Kidney (tissue), 14 donors: ENCODE results near the gene C22orf15. TPM values are rescaled to one million over a fixed set of nuclear protein-coding genes. Genes with fewer than 3 reads are reported as not detected.

Source experiments
- DNase-seq, 5 donors: peaks; one replicate each; pipeline ENCODE4 v3.0.0-alpha.2; 2013 to 2020
- FAIRE-seq: peaks from 2 replicates; lab custom pipeline; 2012; peaks lifted over from hg19 to GRCh38; lab: Jason Lieb, UNC
- H3K27ac ChIP-seq, 2 donors: one replicate each; pipeline ENCODE4 v1.7.0; 2013; ENCODE audit warnings: low read depth in 2 of 2, low read length in 2 of 2, inconsistent platforms in 1 of 2
- H3K27me3 ChIP-seq: one replicate; pipeline ENCODE4 v1.7.1; 2013; ENCODE audit warnings: low read length, inconsistent platforms; ENCODE audit not compliant: control insufficient read depth, insufficient read depth
- H3K36me3 ChIP-seq, 3 donors: one replicate each; pipeline versions ENCODE4 v1.7.0 to v1.7.1; 2013; ENCODE audit warnings: low read length in 3 of 3, control low read depth in 1 of 3, inconsistent platforms in 1 of 3; ENCODE audit not compliant: insufficient read depth in 3 of 3, control insufficient read depth in 2 of 3
- H3K4me1 ChIP-seq, 3 donors: one replicate each; pipeline versions ENCODE4 v1.7.0 to v1.7.1; 2013; ENCODE audit warnings: low read length in 3 of 3, inconsistent platforms in 1 of 3, low read depth in 1 of 3; ENCODE audit not compliant: control insufficient read depth in 2 of 3, insufficient read depth in 2 of 3
- H3K4me3 ChIP-seq, 3 donors: one replicate each; pipeline versions ENCODE4 v1.7.0 to v1.8.1; 2013; ENCODE audit warnings: low read length in 3 of 3, control low read depth in 1 of 3, inconsistent platforms in 1 of 3
- H3K9ac ChIP-seq, 3 donors: one replicate each; pipeline versions ENCODE4 v1.7.0 to v1.7.1; 2013; ENCODE audit warnings: low read length in 3 of 3, control low read depth in 1 of 3, inconsistent platforms in 1 of 3
- H3K9me3 ChIP-seq, 3 donors: one replicate each; pipeline versions ENCODE4 v1.7.0 to v1.7.1; 2013; ENCODE audit warnings: low read length in 3 of 3, control low read depth in 1 of 3, inconsistent platforms in 1 of 3; ENCODE audit not compliant: control insufficient read depth in 2 of 3, insufficient read depth in 1 of 3
- CTCF ChIP-seq: IDR thresholded peaks from 3 replicates; pipeline ENCODE4 v1.5.1; 2012; ENCODE audit warnings: mild to moderate bottlenecking, moderate library complexity, borderline replicate concordance; ENCODE audit not compliant: insufficient read depth; ENCODE audit errors: extremely low read depth
- intact Hi-C: fragments of 100-400 bp; cut with DNase I; formaldehyde crosslinking; loops from one replicate; pipeline ENCODE4 v1.11.1; 2022
- polyA plus RNA-seq: library from polyadenylated mRNA; stranded (reverse); fragments of 350-450 nt; fragmentation: Illumina TruSeq; extraction: RNeasy Lipid Tissue Mini Kit (QIAGEN cat#74804); gene quantifications from one replicate; pipeline ENCODE4 v1.2.3, GENCODE V29; 2014; ENCODE audit warnings: low read depth, low replicate concordance; ENCODE audit not compliant: insufficient read depth
- total RNA-seq: library from RNA; stranded (reverse); fragmentation: NEBNext Ultra II Directional; extraction: Animal tissue kit (Norgen Biotek cat#: 25700); gene quantifications from one replicate; pipeline ENCODE4 v1.2.1, GENCODE V29; 2021
- donor health status: control.
- donor health status: control.
- donor health status: control.
- donor health status: control.
- donor health status: control.
- donor health status: DM: yes; HTN: yes; CAD: no.
- donor health status: Normal renal cell carcinoma (clear cell type).

C22orf15 gene
- total and polyA plus RNA-seq, 2 donors from 2014 or later, result not detected

DNA sequence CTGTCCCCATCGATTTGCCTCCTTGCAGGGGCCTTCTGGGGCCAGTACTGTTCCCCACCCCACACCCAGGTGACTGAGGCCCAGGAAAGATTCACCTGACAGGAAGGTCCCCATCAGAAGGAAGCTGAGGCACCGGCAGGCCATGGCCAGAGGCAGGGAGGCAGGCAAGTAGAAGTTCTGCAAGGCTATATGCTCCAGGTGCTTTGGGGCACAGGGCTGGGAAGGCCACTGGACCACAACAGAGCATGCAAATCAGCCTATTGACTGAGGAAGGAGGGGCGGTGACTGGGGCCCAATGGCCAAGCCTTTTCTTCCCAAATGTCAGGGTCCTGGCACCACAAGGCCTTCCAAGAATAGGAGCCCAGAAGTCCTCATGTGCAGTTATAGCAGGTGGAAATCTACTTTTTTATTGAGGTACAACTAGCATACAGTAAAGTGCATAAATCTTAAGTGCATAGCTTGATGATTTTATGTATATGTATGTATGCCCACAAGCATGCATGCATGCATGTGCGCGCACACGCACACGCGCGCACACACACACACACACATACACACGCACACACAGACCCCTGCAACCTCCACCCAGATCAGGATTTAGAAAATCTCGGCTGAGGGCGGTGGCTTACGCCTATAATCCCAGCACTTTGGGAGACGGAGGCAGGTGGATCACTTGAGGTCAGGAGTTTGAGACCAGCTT is 8.4 kb upstream of the C22orf15 start, which contains the start of gene VPREB3:
Gene VPREB3 (minus strand): TSS at position 206 of the 700 bp plus-strand sequence. CDS start 62 bp downstream, at position 144.
- H3K4me3 ChIP-seq, result no peak within 1 kb of the TSS
- intact Hi-C loops, result no loop called here
- TF ChIP-seq CTCF, result no peak

DNA sequence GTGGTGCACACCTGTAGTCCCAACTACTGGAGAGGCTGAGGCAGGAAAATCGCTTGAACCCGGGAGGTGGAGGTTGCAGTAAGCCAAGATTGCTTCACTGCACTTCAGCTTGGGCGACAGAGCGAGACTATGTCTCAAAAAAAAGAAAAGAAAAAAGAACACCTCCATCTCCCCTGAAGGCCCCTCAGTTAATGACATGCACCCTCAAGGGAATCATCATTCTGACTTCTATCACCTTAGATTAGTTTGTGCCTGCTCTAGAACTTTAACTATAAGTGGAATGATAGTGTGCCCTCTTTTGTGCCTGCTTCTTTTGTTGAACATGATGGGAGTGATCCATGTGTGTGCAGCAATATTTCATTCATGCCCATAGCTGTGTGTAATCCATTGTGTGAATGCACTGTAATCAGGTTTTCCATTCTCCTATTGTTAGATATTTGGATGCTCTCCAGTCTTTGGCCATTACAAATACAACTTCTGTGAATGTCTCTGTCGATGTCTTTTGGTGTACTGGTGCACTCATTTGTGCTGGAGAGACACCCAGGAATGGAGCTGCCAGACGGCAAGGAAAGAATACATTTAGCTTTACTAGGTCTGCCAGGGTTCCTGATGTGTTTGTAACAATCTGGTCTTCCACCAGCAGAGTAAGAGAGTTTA is 7.7 kb upstream of the C22orf15 start:
- peaks cover 0 to 1% (median 0%) of the 10 kb centered on the region in 3 donors for H3K4me1 ChIP-seq
- no peaks in the 10 kb centered on the region for H3K27me3 ChIP-seq
- no peak for TF ChIP-seq CTCF
- H3K4me3 ChIP-seq, result no peak overlapping the region
- no peaks in the 10 kb centered on the region for H3K36me3 ChIP-seq
- no peak overlapping the region for H3K27ac ChIP-seq
- DNase-seq (no peak), FAIRE-seq (no peak)
- no peaks in the 10 kb centered on the region for H3K9me3 ChIP-seq
- H3K9ac ChIP-seq, result no peak overlapping the region
- intact Hi-C loops, result no loop called here

More for the DNA sequence above, 8.4 kb upstream of the C22orf15 start, which contains the start of gene VPREB3:
- no peaks in the 10 kb centered on the region for H3K27me3 ChIP-seq
- H3K9ac ChIP-seq, result no peak within 1 kb of the TSS
- no peak for DNase-seq
- no peaks in the 10 kb centered on the region for H3K9me3 ChIP-seq
- no peaks in the 10 kb centered on the region for H3K36me3 ChIP-seq
- H3K27ac ChIP-seq, result no peak within 1 kb of the TSS
- peaks cover 0 to 7% (median 0%) of the 10 kb centered on the region in 3 donors for H3K4me1 ChIP-seq
- no peak for FAIRE-seq

DNA sequence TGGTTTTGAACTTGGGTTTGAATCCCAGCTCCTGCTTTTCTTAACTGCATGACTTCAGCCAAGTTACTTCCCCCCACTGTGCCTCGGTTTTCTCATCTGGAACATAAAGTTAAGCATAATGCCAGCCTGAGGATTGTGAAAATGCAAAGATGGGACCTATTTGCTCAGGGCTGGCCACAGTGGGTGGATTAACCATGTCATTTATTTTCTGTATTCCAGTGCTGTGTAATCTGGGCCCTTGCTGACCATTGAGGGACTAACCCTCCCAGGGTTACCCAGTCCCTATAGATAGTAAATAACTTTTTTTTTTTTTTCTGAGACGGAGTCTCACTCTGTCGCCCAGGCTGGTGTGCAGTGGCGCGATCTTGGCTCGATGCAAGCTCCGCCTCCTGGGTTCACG is 7.1 kb upstream of the C22orf15 start:
- no peak for TF ChIP-seq CTCF
- DNase-seq, result no peak
- FAIRE-seq, result no peak
- no peak overlapping the region for H3K9ac ChIP-seq
- no peak overlapping the region for H3K4me3 ChIP-seq
- no peaks in the 10 kb centered on the region for H3K4me1 ChIP-seq
- no peaks in the 10 kb centered on the region for H3K27me3 ChIP-seq
- intact Hi-C loops, result no loop called here
- H3K9me3 ChIP-seq, result no peaks in the 10 kb centered on the region
- no peak overlapping the region for H3K27ac ChIP-seq
- no peaks in the 10 kb centered on the region for H3K36me3 ChIP-seq
